HepG2 (cell line): Measurements from ENCODE around the gene SH2B2. TPM values are rescaled to one million over a fixed set of nuclear protein-coding genes. Genes with fewer than 3 reads are reported as not detected.

Experiments
- ATAC-seq: fragments of 200-7000 bp; cut with Tn5 transposase; 3 replicates; pipeline ENCODE4 v1.9.1; 2020; ENCODE audit warnings: mild to moderate bottlenecking, moderate library complexity
- BruUV-seq: library from RNA; stranded (reverse); fragments of 400-500 nt; replicated peaks from 2 replicates; lab custom pipeline; 2021; lab: Mats Ljungman, UMichigan
- CTCF ChIA-PET: fragments of 300-600 bp; formaldehyde crosslinking; extraction: SDS; loops from one replicate; lab custom pipeline; 2021; ENCODE audit warnings: low total read pairs, inconsistent platforms, low intra/inter-chr PET ratio; lab: Yijun Ruan, JAX
- POLR2A ChIA-PET: fragments of 350-600 bp; sonication (Branson Sonifier 250); formaldehyde crosslinking; loops from one replicate; lab custom pipeline; 2020; ENCODE audit warnings: antibody characterized with exemption, inconsistent platforms; lab: Yijun Ruan, JAX
- DNase-seq: peaks from one replicate; pipeline ENCODE4 v3.0.0-alpha.2; 2015; ENCODE audit warnings: low spot score
- FAIRE-seq: peaks from 3 replicates; lab custom pipeline; 2011; peaks lifted over from hg19 to GRCh38; lab: Jason Lieb, UNC
- H2AFZ ChIP-seq: one replicate; pipeline ENCODE4 v1.6.1; 2011; ENCODE audit warnings: low read length, inconsistent platforms
- H3K27ac ChIP-seq: fragments of 300-600 bp; 3 replicates; pipeline ENCODE4 v1.8.0; 2011; ENCODE audit warnings: mixed run types, mild to moderate bottlenecking, mixed read lengths, low read length, inconsistent platforms; ENCODE audit not compliant: insufficient read depth; ENCODE audit errors: extremely low read length
- H3K27me3 ChIP-seq, 2 experiments: fragments of 200-600 bp in 1 of 2; 2 replicates in 1 of 2; 3 replicates in 1 of 2; pipeline versions ENCODE4 v1.6.0 to v1.8.0; 2011; ENCODE audit warnings: low read length in 2 of 2, mild to moderate bottlenecking in 2 of 2, moderate library complexity in 2 of 2, inconsistent platforms in 1 of 2; ENCODE audit not compliant: insufficient read depth in 2 of 2, control insufficient read depth in 1 of 2
- H3K36me3 ChIP-seq, 2 experiments: fragments of 200-600 bp in 1 of 2; replicated peaks in 1 of 2; 2 replicates in 1 of 2; 3 replicates in 1 of 2; pipeline versions ENCODE4 v1.5.1 to v1.8.0; 2011; ENCODE audit warnings: low read length in 2 of 2, inconsistent platforms in 1 of 2; ENCODE audit not compliant: insufficient read depth in 2 of 2, control insufficient read depth in 1 of 2
- H3K4me1 ChIP-seq: 2 replicates; pipeline ENCODE4 v1.5.1; 2012; ENCODE audit warnings: low read length, inconsistent platforms; ENCODE audit not compliant: insufficient read depth
- H3K4me2 ChIP-seq: 2 replicates; pipeline ENCODE4 v1.6.0; 2011; ENCODE audit warnings: low read depth, low read length, inconsistent platforms
- H3K4me3 ChIP-seq, 3 experiments: fragments of 200-600 bp in 1 of 3; sonication (generic), shearing (Covaris generic) in 1 of 3; replicated peaks in 1 of 3; 2 replicates each; pipeline ENCODE4 v1.5.1; 2011 to 2016; ENCODE audit warnings: low read length in 3 of 3, inconsistent platforms in 2 of 3, low read depth in 2 of 3, mild to moderate bottlenecking in 2 of 3, control low read depth in 1 of 3, mixed read lengths in 1 of 3; ENCODE audit not compliant: insufficient read depth in 1 of 3
- H3K79me2 ChIP-seq: one replicate; pipeline ENCODE4 v1.6.1; 2011; ENCODE audit warnings: low read length, inconsistent platforms; ENCODE audit not compliant: insufficient read depth
- H3K9ac ChIP-seq: 2 replicates; pipeline ENCODE4 v1.6.0; 2011; ENCODE audit warnings: mild to moderate bottlenecking, low read depth, low read length, inconsistent platforms; ENCODE audit not compliant: insufficient read depth
- H3K9me3 ChIP-seq: 2 replicates; pipeline ENCODE4 v1.5.1; 2012; ENCODE audit warnings: mild to moderate bottlenecking, low read length
- H4K20me1 ChIP-seq: 2 replicates; pipeline ENCODE4 v1.6.0; 2011; ENCODE audit warnings: inconsistent platforms, mild to moderate bottlenecking, low read length, moderate library complexity; ENCODE audit not compliant: insufficient read depth
- AKAP8 ChIP-seq: sonication (generic); formaldehyde crosslinking; IDR thresholded peaks from 2 replicates; pipeline ENCODE4 v1.5.1; 2020; ENCODE audit warnings: mild to moderate bottlenecking, missing genetic modification reagents
- FOXO4 ChIP-seq: sonication (generic); formaldehyde crosslinking; conservative IDR thresholded peaks from 2 replicates; pipeline ENCODE4 v1.8.1; 2023; ENCODE audit warnings: missing genetic modification reagents
- HDAC1 ChIP-seq: sonication (generic); formaldehyde crosslinking; IDR thresholded peaks from 2 replicates; pipeline ENCODE4 v1.5.1; 2020; ENCODE audit warnings: mild to moderate bottlenecking, missing genetic modification reagents
- KDM4B ChIP-seq: sonication (generic); formaldehyde crosslinking; IDR thresholded peaks from 2 replicates; pipeline ENCODE4 v1.4.0; 2020; ENCODE audit warnings: missing genetic modification reagents
- PHB2 ChIP-seq: fragments of 450-650 bp; IDR thresholded peaks from 2 replicates; pipeline ENCODE4 v1.6.1; 2018; ENCODE audit not compliant: partially characterized antibody
- PTBP1 ChIP-seq: fragments of 200-400 bp; formaldehyde crosslinking; IDR thresholded peaks from 2 replicates; pipeline ENCODE4 v1.6.1; 2018; ENCODE audit warnings: low read length, low read depth; ENCODE audit not compliant: poor library complexity, severe bottlenecking
- SOX5 ChIP-seq: IDR thresholded peaks from 2 replicates; pipeline ENCODE4 v1.6.1; 2016; ENCODE audit warnings: borderline replicate concordance
- TOE1 ChIP-seq: sonication (generic); formaldehyde crosslinking; IDR thresholded peaks from 2 replicates; pipeline ENCODE4 v1.4.0; 2020; ENCODE audit warnings: mild to moderate bottlenecking, missing genetic modification reagents
- TRIM22 ChIP-seq: fragments of 450-650 bp; IDR thresholded peaks from 2 replicates; pipeline ENCODE4 v1.6.1; 2017
- ZKSCAN8 ChIP-seq: IDR thresholded peaks from 2 replicates; pipeline ENCODE4 v1.6.1; 2016; ENCODE audit warnings: borderline replicate concordance, missing genetic modification reagents, missing compliant biosample characterization
- ZNF253 ChIP-seq: sonication (generic); formaldehyde crosslinking; IDR thresholded peaks from 2 replicates; pipeline ENCODE4 v1.8.0; 2022; ENCODE audit warnings: mild to moderate bottlenecking, missing genetic modification reagents, borderline replicate concordance
- ZNF264 ChIP-seq: sonication (generic); formaldehyde crosslinking; IDR thresholded peaks from 2 replicates; pipeline ENCODE4 v1.4.0; 2020; ENCODE audit warnings: missing genetic modification reagents
- ZNF674 ChIP-seq: sonication (generic); formaldehyde crosslinking; IDR thresholded peaks from 2 replicates; pipeline ENCODE4 v1.5.0; 2020; ENCODE audit warnings: low read depth, mild to moderate bottlenecking, missing genetic modification reagents
- ZNF782 ChIP-seq: sonication (generic); formaldehyde crosslinking; IDR thresholded peaks from 2 replicates; pipeline ENCODE4 v1.4.0; 2020; ENCODE audit warnings: missing genetic modification reagents, mild to moderate bottlenecking, borderline replicate concordance
- WGBS: methylation state at CpG from one replicate; pipeline ENCODE4 v1.1.6; 2017; ENCODE audit warnings: low lambda C conversion rate; 5-methylcytosine and 5-hydroxymethylcytosine counted together
- in situ Hi-C: cut with HindIII; loops from 2 replicates; pipeline ENCODE4 v1.10.0; 2017; ENCODE audit warnings: low pct_unique_long_range_greater_than_20kb; ENCODE audit not compliant: extremely low pct_ligation_motif_present
- intact Hi-C: fragments of 100-400 bp; cut with micrococcal nuclease; formaldehyde crosslinking; loops from one replicate; pipeline ENCODE4 v1.10.0; 2022; ENCODE audit not compliant: unreplicated experiment
- polyA plus RNA-seq, 8 experiments: library from polyadenylated mRNA; depleted of rRNA in 3 of 8; stranded (reverse) in 7 of 8; unstranded in 1 of 8; fragments of >200 nt; fragmentation: Illumina TruSeq in 4 of 8; extraction: Trizol in 4 of 8; gene quantifications; 2 replicates each; pipeline versions ENCODE4 v1.2.1 to v1.2.3, GENCODE V29; 2011 to 2016; ENCODE audit warnings: low read depth in 4 of 8, missing spikeins in 1 of 8, mixed read lengths in 1 of 8; ENCODE audit not compliant: insufficient read depth in 1 of 8
- total RNA-seq, 5 experiments: library from RNA; depleted of rRNA; stranded (reverse); fragments of >200 nt; fragmentation: Illumina TruSeq; extraction: Trizol; gene quantifications; 2 replicates each; pipeline ENCODE4 v1.2.3, GENCODE V29; 2016; ENCODE audit warnings: low read depth in 1 of 5
- TF ChIP-seq, protein P1 (sequence below): IDR thresholded peaks from 2 replicates; pipeline ENCODE4 v1.6.1; 2016; ENCODE audit warnings: low read depth, missing genetic modification reagents, missing compliant biosample characterization

SH2B2 gene
- total and polyA plus RNA-seq, 2 of the 13 experiments (the other 11 are each of a cell fraction or from before 2014, with no cell fraction given): 0.46 to 1.3 TPM

DNA sequence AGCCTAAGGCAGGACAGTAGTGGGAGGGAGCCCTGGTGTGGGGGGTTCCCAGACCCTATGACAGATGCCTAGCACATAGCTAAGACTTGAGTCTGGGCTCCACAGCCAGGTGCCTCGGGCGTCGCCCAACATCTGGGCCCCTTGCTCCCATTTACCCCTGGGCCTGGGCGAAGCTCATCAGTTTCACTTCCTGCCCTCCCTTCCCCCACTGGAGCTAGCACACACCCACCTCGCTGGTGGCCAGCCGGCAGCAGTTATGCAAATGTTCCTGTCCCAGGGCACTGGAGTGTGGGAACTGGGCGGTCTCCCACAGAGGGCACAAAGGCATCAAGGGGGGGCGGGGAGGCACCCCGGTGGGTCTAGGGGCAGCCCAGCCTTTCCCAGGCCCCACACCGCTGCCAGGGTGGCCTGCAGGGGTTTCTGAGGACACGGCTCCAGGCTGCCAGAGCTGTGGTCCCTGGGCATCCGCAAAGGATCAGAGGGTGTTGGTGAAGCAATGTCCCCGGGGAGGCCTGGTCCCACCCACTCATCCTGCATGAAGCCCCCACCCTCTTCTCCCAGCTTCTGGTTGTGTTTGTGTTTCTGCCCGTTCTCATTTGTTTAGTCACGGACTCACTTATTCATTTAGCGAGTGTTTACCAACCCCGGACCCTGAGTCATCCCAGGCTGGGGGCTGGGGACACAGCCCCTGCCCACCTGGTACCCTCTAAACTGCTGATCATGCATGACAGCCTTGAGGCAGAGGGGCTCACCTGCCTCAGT, 20.4 kb downstream of the SH2B2 start (continued):
- TF ChIP-seq ZNF782 (CRISPR knock-in tag) (peak; percentile 89; the same call in 1 of the 2 replicates), AKAP8 (CRISPR knock-in tag) (no peak), HDAC1 (CRISPR knock-in tag) (peak; percentile 35; the same call in 1 of the 2 replicates), KDM4B (CRISPR knock-in tag) (no peak)
- TF ChIP-seq, protein P1, sequence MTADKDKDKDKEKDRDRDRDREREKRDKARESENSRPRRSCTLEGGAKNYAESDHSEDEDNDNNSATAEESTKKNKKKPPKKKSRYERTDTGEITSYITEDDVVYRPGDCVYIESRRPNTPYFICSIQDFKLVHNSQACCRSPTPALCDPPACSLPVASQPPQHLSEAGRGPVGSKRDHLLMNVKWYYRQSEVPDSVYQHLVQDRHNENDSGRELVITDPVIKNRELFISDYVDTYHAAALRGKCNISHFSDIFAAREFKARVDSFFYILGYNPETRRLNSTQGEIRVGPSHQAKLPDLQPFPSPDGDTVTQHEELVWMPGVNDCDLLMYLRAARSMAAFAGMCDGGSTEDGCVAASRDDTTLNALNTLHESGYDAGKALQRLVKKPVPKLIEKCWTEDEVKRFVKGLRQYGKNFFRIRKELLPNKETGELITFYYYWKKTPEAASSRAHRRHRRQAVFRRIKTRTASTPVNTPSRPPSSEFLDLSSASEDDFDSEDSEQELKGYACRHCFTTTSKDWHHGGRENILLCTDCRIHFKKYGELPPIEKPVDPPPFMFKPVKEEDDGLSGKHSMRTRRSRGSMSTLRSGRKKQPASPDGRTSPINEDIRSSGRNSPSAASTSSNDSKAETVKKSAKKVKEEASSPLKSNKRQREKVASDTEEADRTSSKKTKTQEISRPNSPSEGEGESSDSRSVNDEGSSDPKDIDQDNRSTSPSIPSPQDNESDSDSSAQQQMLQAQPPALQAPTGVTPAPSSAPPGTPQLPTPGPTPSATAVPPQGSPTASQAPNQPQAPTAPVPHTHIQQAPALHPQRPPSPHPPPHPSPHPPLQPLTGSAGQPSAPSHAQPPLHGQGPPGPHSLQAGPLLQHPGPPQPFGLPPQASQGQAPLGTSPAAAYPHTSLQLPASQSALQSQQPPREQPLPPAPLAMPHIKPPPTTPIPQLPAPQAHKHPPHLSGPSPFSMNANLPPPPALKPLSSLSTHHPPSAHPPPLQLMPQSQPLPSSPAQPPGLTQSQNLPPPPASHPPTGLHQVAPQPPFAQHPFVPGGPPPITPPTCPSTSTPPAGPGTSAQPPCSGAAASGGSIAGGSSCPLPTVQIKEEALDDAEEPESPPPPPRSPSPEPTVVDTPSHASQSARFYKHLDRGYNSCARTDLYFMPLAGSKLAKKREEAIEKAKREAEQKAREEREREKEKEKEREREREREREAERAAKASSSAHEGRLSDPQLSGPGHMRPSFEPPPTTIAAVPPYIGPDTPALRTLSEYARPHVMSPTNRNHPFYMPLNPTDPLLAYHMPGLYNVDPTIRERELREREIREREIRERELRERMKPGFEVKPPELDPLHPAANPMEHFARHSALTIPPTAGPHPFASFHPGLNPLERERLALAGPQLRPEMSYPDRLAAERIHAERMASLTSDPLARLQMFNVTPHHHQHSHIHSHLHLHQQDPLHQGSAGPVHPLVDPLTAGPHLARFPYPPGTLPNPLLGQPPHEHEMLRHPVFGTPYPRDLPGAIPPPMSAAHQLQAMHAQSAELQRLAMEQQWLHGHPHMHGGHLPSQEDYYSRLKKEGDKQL (CRISPR knock-in tag): no peak

- no peak overlapping the region for H3K27ac ChIP-seq
- in situ Hi-C loops: no loop called here
- no peaks in the 10 kb centered on the region for H3K79me2 ChIP-seq
- no TSS peak for BruUV-seq
- ATAC-seq (no peak), DNase-seq (no peak), FAIRE-seq (no peak)
- H3K4me1 ChIP-seq: peaks cover 26% of the 10 kb centered on the region
- ChIA-PET POLR2A (no interaction called here), CTCF (no interaction called here)
- H3K9ac ChIP-seq: no peak overlapping the region
- 96% methylated on average over 9 of the region's 9 CpGs for WGBS
- no peak overlapping the region for H2AFZ ChIP-seq
- intact Hi-C loops: no loop called here
- H3K36me3 ChIP-seq: no peaks in the 10 kb centered on the region
- no peaks in the 10 kb centered on the region for H4K20me1 ChIP-seq
- H3K4me3 ChIP-seq: no peak overlapping the region
- no peaks in the 10 kb centered on the region for H3K27me3 ChIP-seq
- H3K9me3 ChIP-seq: no peaks in the 10 kb centered on the region
- H3K4me2 ChIP-seq: no peak overlapping the region
- TF ChIP-seq TOE1 (CRISPR knock-in tag): no peak
- no peak for TF ChIP-seq PTBP1
- no peak for TF ChIP-seq TRIM22
- TF ChIP-seq SOX5 (CRISPR knock-in tag): no peak
- no peak for TF ChIP-seq PHB2
- no peak for TF ChIP-seq ZNF674
- TF ChIP-seq ZNF264: no peak
- no peak for TF ChIP-seq ZNF253 (CRISPR knock-in tag)
- no peak for TF ChIP-seq FOXO4 (CRISPR knock-in tag)
- TF ChIP-seq ZKSCAN8 (CRISPR knock-in tag): no peak
These were observed 23.7 kb downstream of the SH2B2 start for GRCh38 chr7:102310414-102310815.
